CD14-positive monocyte (primary cell): ENCODE measurements around the gene RARB. TPM values are rescaled to one million over a fixed set of nuclear protein-coding genes. Genes with fewer than 3 reads are reported as not detected.

ENCODE experiments used
- DNase-seq, 3 donors: peaks; one replicate each; pipeline ENCODE4 v3.0.0-alpha.2; 2011 to 2022
- H2AFZ ChIP-seq: 2 replicates; pipeline ENCODE4 v1.6.0; 2012; ENCODE audit warnings: mild to moderate bottlenecking, low read depth, low read length, inconsistent platforms; ENCODE audit not compliant: insufficient read depth, poor library complexity, severe bottlenecking
- H3K27ac ChIP-seq, 2 donors: 1 replicate in 1 of 2; 2 replicates in 1 of 2; pipeline ENCODE4 v1.5.1; 2012 to 2013; ENCODE audit warnings: low read length in 2 of 2, control low read depth in 1 of 2, inconsistent platforms in 1 of 2, low read depth in 1 of 2, mild to moderate bottlenecking in 1 of 2
- H3K27me3 ChIP-seq, 2 donors: one replicate each; pipeline versions ENCODE4 v1.6.0 to v1.6.1; 2011 to 2013; ENCODE audit warnings: low read length in 2 of 2; ENCODE audit not compliant: control insufficient read depth in 2 of 2, insufficient read depth in 2 of 2
- H3K36me3 ChIP-seq, 2 donors: replicated peaks in 1 of 2; 1 replicate in 1 of 2; 2 replicates in 1 of 2; pipeline versions ENCODE4 v1.5.1 to v1.6.1; 2012 to 2013; ENCODE audit warnings: low read length in 2 of 2, control low read depth in 1 of 2, inconsistent platforms in 1 of 2, mild to moderate bottlenecking in 1 of 2; ENCODE audit not compliant: insufficient read depth in 2 of 2, control insufficient read depth in 1 of 2
- H3K4me1 ChIP-seq, 2 donors: 1 replicate in 1 of 2; 2 replicates in 1 of 2; pipeline versions ENCODE4 v1.5.1 to v1.6.1; 2012 to 2013; ENCODE audit warnings: low read length in 2 of 2, control low read depth in 1 of 2, inconsistent platforms in 1 of 2, mild to moderate bottlenecking in 1 of 2, moderate library complexity in 1 of 2; ENCODE audit not compliant: insufficient read depth in 2 of 2, control insufficient read depth in 1 of 2
- H3K4me2 ChIP-seq: replicated peaks from 2 replicates; pipeline ENCODE3; 2012; ENCODE audit warnings: low read length, moderate library complexity, mild to moderate bottlenecking; ENCODE audit not compliant: poor library complexity, severe bottlenecking; ENCODE audit errors: extremely low read depth
- H3K4me3 ChIP-seq, 3 experiments: fragments of 200-600 bp in 1 of 3; sonication (generic) in 1 of 3; replicated peaks in 1 of 3; 1 replicate in 2 of 3; 2 replicates in 1 of 3; pipeline ENCODE4 v1.5.1; 2011 to 2013; ENCODE audit warnings: low read length in 3 of 3, mild to moderate bottlenecking in 3 of 3, control low read depth in 2 of 3, low read depth in 2 of 3, inconsistent platforms in 1 of 3, moderate library complexity in 1 of 3
- H3K79me2 ChIP-seq: 2 replicates; pipeline ENCODE4 v1.6.0; 2012; ENCODE audit warnings: mild to moderate bottlenecking, control low read depth, inconsistent platforms, low read length, moderate library complexity; ENCODE audit not compliant: insufficient read depth
- H3K9ac ChIP-seq: 2 replicates; pipeline ENCODE4 v1.6.0; 2017; ENCODE audit warnings: low read length, mild to moderate bottlenecking; ENCODE audit not compliant: insufficient read depth, poor library complexity, severe bottlenecking
- H3K9me3 ChIP-seq, 2 donors: replicated peaks in 1 of 2; 1 replicate in 1 of 2; 2 replicates in 1 of 2; pipeline versions ENCODE4 v1.5.1 to v1.6.1; 2012 to 2013; ENCODE audit warnings: low read length in 2 of 2, control low read depth in 1 of 2; ENCODE audit not compliant: control insufficient read depth in 1 of 2, insufficient read depth in 1 of 2
- H4K20me1 ChIP-seq: 2 replicates; pipeline ENCODE4 v1.6.0; 2012; ENCODE audit warnings: mild to moderate bottlenecking, low read length, control low read depth, moderate library complexity; ENCODE audit not compliant: insufficient read depth
- H3K27ac Mint-ChIP-seq, 7 donors: one replicate each; pipeline ENCODE4 v1.8.0; 2020; ENCODE audit warnings: mild to moderate bottlenecking in 7 of 7, mixed read lengths in 7 of 7, moderate library complexity in 6 of 7, inconsistent platforms in 2 of 7
- H3K27me3 Mint-ChIP-seq, 3 donors: one replicate each; pipeline ENCODE4 v1.8.0; 2021 to 2022; ENCODE audit warnings: low read depth in 3 of 3, mild to moderate bottlenecking in 3 of 3, mixed read lengths in 3 of 3, moderate library complexity in 3 of 3, inconsistent platforms in 1 of 3
- H3K36me3 Mint-ChIP-seq, 2 donors: one replicate each; pipeline ENCODE4 v1.8.0; 2020; ENCODE audit warnings: mixed read lengths in 2 of 2, inconsistent platforms in 1 of 2, mild to moderate bottlenecking in 1 of 2
- H3K4me1 Mint-ChIP-seq: one replicate; pipeline ENCODE4 v1.8.0; 2020; ENCODE audit warnings: mild to moderate bottlenecking, mixed read lengths
- H3K4me3 Mint-ChIP-seq, 2 donors: one replicate each; pipeline ENCODE4 v1.8.0; 2020; ENCODE audit warnings: mild to moderate bottlenecking in 2 of 2, mixed read lengths in 2 of 2, moderate library complexity in 1 of 2
- H3K9me3 Mint-ChIP-seq, 7 donors: one replicate each; pipeline ENCODE4 v1.8.0; 2020 to 2022; ENCODE audit warnings: mixed read lengths in 7 of 7, mild to moderate bottlenecking in 6 of 7, moderate library complexity in 6 of 7, inconsistent platforms in 2 of 7
- WGBS: methylation state at CpG from one replicate; pipeline ENCODE4 v1.1.5; 2013; ENCODE audit warnings: missing lambda C conversion rate; ENCODE audit not compliant: insufficient coverage; 5-methylcytosine and 5-hydroxymethylcytosine counted together
- intact Hi-C, 2 donors: fragments of 100-400 bp; cut with micrococcal nuclease; formaldehyde crosslinking; loops; one replicate each; pipeline versions ENCODE4 v1.15.0 to v1.15.1; 2023
- polyA plus RNA-seq, 3 donors: library from polyadenylated mRNA; depleted of rRNA in 1 of 3; unstranded in 2 of 3; stranded (reverse) in 1 of 3; fragments of 300-500 nt in 2 of 3; fragments of >200 nt in 1 of 3; fragmentation: Illumina TruSeq in 2 of 3; gene quantifications; 1 replicate in 2 of 3; 2 replicates in 1 of 3; pipeline ENCODE4 v1.2.3, GENCODE V29; 2012 to 2021
- TF ChIP-seq, protein P1 (sequence below): fragments of 200-600 bp; IDR thresholded peaks from one replicate; pipeline ENCODE4 v1.8.0; 2022; ENCODE audit warnings: antibody characterized with exemption, mild to moderate bottlenecking

Gene RARB
- polyA plus RNA-seq, 3 donors, result not detected

DNA sequence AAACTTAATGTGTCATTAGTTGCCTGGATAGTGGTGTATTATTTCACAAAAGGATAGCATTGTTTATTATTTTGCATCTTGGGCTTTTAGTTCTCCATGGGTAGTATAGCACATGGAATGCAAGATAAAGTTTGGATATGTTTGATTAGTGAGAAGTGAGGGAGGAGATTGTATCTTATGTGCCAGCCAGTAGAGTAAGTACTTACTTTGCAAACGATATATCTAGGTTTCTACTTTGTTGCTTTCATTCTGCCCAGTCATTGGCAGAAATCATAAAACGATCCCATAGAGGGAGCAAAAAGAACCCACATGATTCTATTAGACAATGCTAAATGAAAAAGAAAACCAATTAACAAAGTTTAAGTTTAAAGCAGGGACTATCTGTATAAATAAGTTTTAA lies 105.3 kb downstream of the RARB start:
- H3K27ac Mint-ChIP-seq, result no peak overlapping the region
- no peak overlapping the region for H3K4me3 Mint-ChIP-seq
- no peak for DNase-seq
- no peaks in the 10 kb centered on the region for H3K36me3 Mint-ChIP-seq
- Histone ChIP-seq H4K20me1 (no peaks in the 10 kb centered on the region), H3K27me3 (no peaks in the 10 kb centered on the region), H3K36me3 (no peaks in the 10 kb centered on the region), H3K4me1 (no peaks in the 10 kb centered on the region), H2AFZ (no peak overlapping the region), H3K9ac (no peak overlapping the region), H3K4me3 (no peak overlapping the region), H3K9me3 (no peaks in the 10 kb centered on the region), H3K27ac (no peak overlapping the region), H3K79me2 (no peaks in the 10 kb centered on the region), H3K4me2 (no peak overlapping the region)
- H3K27me3 Mint-ChIP-seq, result peaks cover 1 to 3% (median 1%) of the 10 kb centered on the region in 3 donors
- WGBS, result no CpG with 5 or more reads among the region's 2 CpGs
- no peaks in the 10 kb centered on the region for H3K4me1 Mint-ChIP-seq
- TF ChIP-seq, protein P1, sequence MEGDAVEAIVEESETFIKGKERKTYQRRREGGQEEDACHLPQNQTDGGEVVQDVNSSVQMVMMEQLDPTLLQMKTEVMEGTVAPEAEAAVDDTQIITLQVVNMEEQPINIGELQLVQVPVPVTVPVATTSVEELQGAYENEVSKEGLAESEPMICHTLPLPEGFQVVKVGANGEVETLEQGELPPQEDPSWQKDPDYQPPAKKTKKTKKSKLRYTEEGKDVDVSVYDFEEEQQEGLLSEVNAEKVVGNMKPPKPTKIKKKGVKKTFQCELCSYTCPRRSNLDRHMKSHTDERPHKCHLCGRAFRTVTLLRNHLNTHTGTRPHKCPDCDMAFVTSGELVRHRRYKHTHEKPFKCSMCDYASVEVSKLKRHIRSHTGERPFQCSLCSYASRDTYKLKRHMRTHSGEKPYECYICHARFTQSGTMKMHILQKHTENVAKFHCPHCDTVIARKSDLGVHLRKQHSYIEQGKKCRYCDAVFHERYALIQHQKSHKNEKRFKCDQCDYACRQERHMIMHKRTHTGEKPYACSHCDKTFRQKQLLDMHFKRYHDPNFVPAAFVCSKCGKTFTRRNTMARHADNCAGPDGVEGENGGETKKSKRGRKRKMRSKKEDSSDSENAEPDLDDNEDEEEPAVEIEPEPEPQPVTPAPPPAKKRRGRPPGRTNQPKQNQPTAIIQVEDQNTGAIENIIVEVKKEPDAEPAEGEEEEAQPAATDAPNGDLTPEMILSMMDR, result no peak
- H3K9me3 Mint-ChIP-seq, result peaks cover 0 to 1% (median 0%) of the 10 kb centered on the region in 7 donors
- intact Hi-C loops, result no loop called here

DNA sequence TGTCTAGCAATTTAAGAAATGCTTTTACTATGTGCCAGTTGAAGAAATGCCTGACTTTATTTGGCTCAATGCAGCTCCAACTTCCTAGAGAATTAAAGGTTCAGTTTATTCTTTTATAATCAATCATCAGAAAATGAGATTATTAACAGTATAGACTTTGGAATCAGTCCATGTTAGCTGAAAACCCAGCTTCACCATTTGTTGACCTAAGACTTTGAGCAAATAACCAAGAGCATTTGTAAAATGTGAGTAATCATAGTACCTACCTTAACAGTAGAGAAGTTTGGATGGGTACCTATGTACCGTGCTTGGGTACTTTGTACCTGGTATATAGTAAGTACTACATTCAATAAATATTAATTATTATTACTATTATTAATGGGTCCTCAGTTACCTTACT lies 105.9 kb downstream of the RARB start:
- Mint-ChIP-seq H3K4me1 (no peaks in the 10 kb centered on the region), H3K4me3 (no peak overlapping the region), H3K36me3 (no peaks in the 10 kb centered on the region), H3K9me3 (peaks cover 0 to 1% (median 0%) of the 10 kb centered on the region in 7 donors), H3K27me3 (peaks cover 1 to 3% (median 1%) of the 10 kb centered on the region in 3 donors), H3K27ac (no peak overlapping the region)
- no peaks in the 10 kb centered on the region for H3K79me2 ChIP-seq
- TF ChIP-seq, protein P1, result no peak
- no peak overlapping the region for H3K4me2 ChIP-seq
- WGBS, result no CpG with 5 or more reads among the region's 1 CpG
- no peaks in the 10 kb centered on the region for H4K20me1 ChIP-seq
- H3K4me1 ChIP-seq, result no peaks in the 10 kb centered on the region
- intact Hi-C loops, result no loop called here
- H3K27ac ChIP-seq, result no peak overlapping the region
- no peak overlapping the region for H3K9ac ChIP-seq
- no peak overlapping the region for H2AFZ ChIP-seq
- no peaks in the 10 kb centered on the region for H3K27me3 ChIP-seq
- H3K9me3 ChIP-seq, result no peaks in the 10 kb centered on the region
- DNase-seq, result no peak
- H3K36me3 ChIP-seq, result no peaks in the 10 kb centered on the region
- H3K4me3 ChIP-seq, result no peak overlapping the region
